ENCODE measurements around the gene KYNU. TPM values are rescaled to one million over a fixed set of nuclear protein-coding genes. Genes with fewer than 3 reads are reported as not detected.
A peak's percentile ranks its signal among the peaks of the same experiment; 100 is the strongest.

KYNU gene
- total RNA-seq, 1 experiment from 2014 or later, result 0.75 TPM

DNA sequence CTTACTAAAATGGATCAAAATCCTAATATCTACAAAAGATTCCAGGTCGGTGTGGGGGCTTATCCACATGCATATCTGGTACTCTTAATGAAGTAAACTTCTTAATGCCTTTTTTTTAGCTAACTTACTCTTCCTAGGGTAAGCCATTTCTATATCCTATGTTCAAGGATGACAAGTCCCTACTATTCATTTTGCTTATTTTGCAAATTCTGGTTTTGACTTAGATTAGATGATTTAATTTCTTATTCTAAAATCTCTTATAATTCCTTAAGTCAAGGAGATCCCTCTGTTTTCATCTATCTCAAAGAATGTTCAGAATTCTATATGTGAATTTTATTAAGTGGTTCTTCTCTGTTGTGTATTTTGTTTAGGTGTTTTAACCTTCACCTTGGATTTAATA, 79.7 kb downstream of the KYNU start:
- Histone ChIP-seq H3K4me2 (ENCODE audit: low read depth, low read length, poor library complexity, severe bottlenecking) (no peak overlapping the region), H3K27me3 (ENCODE audit: low read length) (no peaks in the 10 kb centered on the region), H3K9me2 (replicated peaks; ENCODE audit: insufficient read depth, low read length) (no peaks in the 10 kb centered on the region), H2AFZ (ENCODE audit: low read length) (no peak overlapping the region), H4K20me1 (ENCODE audit: insufficient read depth, low read depth, low read length) (no peaks in the 10 kb centered on the region), H3K9me3 (ENCODE audit: low read length) (no peaks in the 10 kb centered on the region), H3K4me3 (ENCODE audit: low read length) (no peak overlapping the region), H3K36me3 (ENCODE audit: insufficient read depth, low read length) (no peaks in the 10 kb centered on the region), H3K4me1 (ENCODE audit: low read length) (no peaks in the 10 kb centered on the region), H3K9ac (ENCODE audit: low read length) (no peak overlapping the region), H3K27ac (ENCODE audit: low read length) (no peak overlapping the region), H3K79me2 (ENCODE audit: low read length) (no peaks in the 10 kb centered on the region)
- DNase-seq, result no peak

DNA sequence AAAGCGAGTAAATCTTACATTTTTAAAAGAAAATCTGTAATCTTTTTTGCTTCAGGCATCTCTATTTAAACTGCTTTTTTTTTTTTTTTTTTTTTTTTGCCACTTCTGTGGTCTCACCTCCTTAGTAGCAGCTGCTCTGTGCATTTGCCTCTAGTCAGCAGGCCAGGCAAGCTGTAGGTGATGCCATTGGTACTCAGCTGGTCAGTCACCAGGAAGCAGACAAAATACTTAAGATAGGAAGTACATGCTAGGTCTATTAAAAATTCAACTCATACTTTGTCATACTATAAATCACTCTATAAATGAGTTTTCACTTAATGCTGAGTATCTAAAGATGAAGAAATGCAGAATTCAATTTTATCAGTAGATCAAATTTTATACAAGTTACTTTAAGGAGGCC, 83.7 kb downstream of the KYNU start:
- Histone ChIP-seq H3K79me2 (ENCODE audit: low read length) (no peaks in the 10 kb centered on the region), H3K36me3 (ENCODE audit: insufficient read depth, low read length) (no peaks in the 10 kb centered on the region), H3K9me3 (ENCODE audit: low read length) (no peaks in the 10 kb centered on the region), H3K4me2 (ENCODE audit: low read depth, low read length, poor library complexity, severe bottlenecking) (no peak overlapping the region), H3K4me1 (ENCODE audit: low read length) (no peaks in the 10 kb centered on the region), H2AFZ (ENCODE audit: low read length) (no peak overlapping the region), H4K20me1 (ENCODE audit: insufficient read depth, low read depth, low read length) (no peaks in the 10 kb centered on the region), H3K9me2 (replicated peaks; ENCODE audit: insufficient read depth, low read length) (no peaks in the 10 kb centered on the region), H3K27me3 (ENCODE audit: low read length) (peaks cover 3% of the 10 kb centered on the region; the same call in 1 of the 2 replicates), H3K4me3 (ENCODE audit: low read length) (no peak overlapping the region), H3K9ac (ENCODE audit: low read length) (no peak overlapping the region), H3K27ac (ENCODE audit: low read length) (no peak overlapping the region)
- DNase-seq, result no peak

DNA sequence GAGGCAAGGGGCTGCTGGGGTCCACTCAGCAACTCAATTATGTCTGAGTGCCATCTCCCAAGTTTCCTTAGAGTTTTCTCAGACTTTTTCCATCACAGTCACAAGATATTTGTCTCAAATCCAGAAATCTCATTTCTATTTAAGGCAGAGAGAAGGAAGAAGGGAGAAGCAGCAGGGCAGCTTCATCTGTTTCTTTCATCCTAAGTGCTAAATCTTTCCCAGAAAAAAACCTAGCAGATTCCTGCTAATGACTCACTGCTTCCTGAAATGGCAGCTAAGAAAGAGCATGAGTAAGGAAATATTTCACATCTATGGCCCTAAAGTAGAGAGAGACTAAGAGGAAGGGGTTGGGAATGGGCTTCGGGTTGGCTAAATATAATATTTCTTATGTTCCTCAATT, 88.0 kb downstream of the KYNU start:
- H3K27me3 ChIP-seq (ENCODE audit: low read length), result peaks cover 3% of the 10 kb centered on the region; the same call in 1 of the 2 replicates
- H3K4me1 ChIP-seq (ENCODE audit: low read length), result no peaks in the 10 kb centered on the region
- no peak overlapping the region for H3K4me3 ChIP-seq (ENCODE audit: low read length)
- H3K9me3 ChIP-seq (ENCODE audit: low read length), result no peaks in the 10 kb centered on the region
- no peak overlapping the region for H3K4me2 ChIP-seq (ENCODE audit: low read depth, low read length, poor library complexity, severe bottlenecking)
- H4K20me1 ChIP-seq (ENCODE audit: insufficient read depth, low read depth, low read length), result no peaks in the 10 kb centered on the region
- no peak overlapping the region for H3K27ac ChIP-seq (ENCODE audit: low read length)
- no peak overlapping the region for H2AFZ ChIP-seq (ENCODE audit: low read length)
- no peaks in the 10 kb centered on the region for H3K9me2 ChIP-seq (replicated peaks; ENCODE audit: insufficient read depth, low read length)
- DNase-seq, result no peak
- H3K79me2 ChIP-seq (ENCODE audit: low read length), result no peaks in the 10 kb centered on the region
- no peak overlapping the region for H3K9ac ChIP-seq (ENCODE audit: low read length)
- no peaks in the 10 kb centered on the region for H3K36me3 ChIP-seq (ENCODE audit: insufficient read depth, low read length)

DNA sequence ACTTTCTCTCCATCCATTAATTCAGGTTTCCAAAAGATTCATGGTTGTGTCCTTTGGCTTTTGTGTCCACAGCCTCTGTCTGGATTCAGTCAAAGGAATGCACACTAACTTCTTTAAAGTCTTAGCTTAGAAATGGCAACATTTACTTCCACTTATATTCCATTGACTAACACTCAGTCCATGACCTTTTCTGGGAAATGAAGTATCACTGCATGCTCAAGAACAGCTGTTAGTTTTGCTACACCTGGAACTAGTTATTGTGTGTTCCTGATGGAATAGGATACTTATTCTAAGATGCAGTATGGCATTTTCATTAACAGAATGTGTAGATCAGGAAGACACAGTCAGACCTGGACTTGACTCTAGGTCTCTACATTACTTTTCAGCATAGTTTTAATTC, 88.8 kb downstream of the KYNU start:
- no peak overlapping the region for H3K4me2 ChIP-seq (ENCODE audit: low read depth, low read length, poor library complexity, severe bottlenecking)
- no peak for DNase-seq
- no peak overlapping the region for H3K9ac ChIP-seq (ENCODE audit: low read length)
- H3K27ac ChIP-seq (ENCODE audit: low read length), result no peak overlapping the region
- H3K27me3 ChIP-seq (ENCODE audit: low read length), result peaks cover 3% of the 10 kb centered on the region; the same call in 1 of the 2 replicates
- no peaks in the 10 kb centered on the region for H3K79me2 ChIP-seq (ENCODE audit: low read length)
- H3K4me1 ChIP-seq (ENCODE audit: low read length), result no peaks in the 10 kb centered on the region
- H3K9me3 ChIP-seq (ENCODE audit: low read length), result no peaks in the 10 kb centered on the region
- no peaks in the 10 kb centered on the region for H3K36me3 ChIP-seq (ENCODE audit: insufficient read depth, low read length)
- no peaks in the 10 kb centered on the region for H3K9me2 ChIP-seq (replicated peaks; ENCODE audit: insufficient read depth, low read length)
- H3K4me3 ChIP-seq (ENCODE audit: low read length), result no peak overlapping the region
- no peaks in the 10 kb centered on the region for H4K20me1 ChIP-seq (ENCODE audit: insufficient read depth, low read depth, low read length)
- no peak overlapping the region for H2AFZ ChIP-seq (ENCODE audit: low read length)

DNA sequence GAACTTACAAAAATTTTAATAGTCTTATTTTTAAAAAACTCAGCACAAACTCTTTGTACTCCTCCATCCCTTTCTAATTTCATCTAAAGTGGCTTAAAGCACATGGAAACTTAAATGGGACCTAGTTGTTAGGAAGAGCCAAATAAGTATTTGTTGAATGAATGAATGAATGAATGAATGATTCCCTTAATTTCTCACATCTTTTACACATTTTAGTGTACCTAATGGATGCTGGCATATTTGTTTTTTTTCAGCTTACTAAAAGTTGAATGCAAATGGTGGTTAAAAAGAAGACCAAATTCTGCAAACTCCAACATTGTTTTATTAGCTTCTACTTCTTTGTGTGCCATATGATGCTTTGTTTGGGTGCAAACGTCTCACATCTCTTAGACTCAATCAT, 89.6 kb downstream of the KYNU start:
- Histone ChIP-seq H3K27ac (ENCODE audit: low read length) (no peak overlapping the region), H3K36me3 (ENCODE audit: insufficient read depth, low read length) (no peaks in the 10 kb centered on the region), H4K20me1 (ENCODE audit: insufficient read depth, low read depth, low read length) (no peaks in the 10 kb centered on the region), H3K4me2 (ENCODE audit: low read depth, low read length, poor library complexity, severe bottlenecking) (no peak overlapping the region), H3K27me3 (ENCODE audit: low read length) (peaks cover 3% of the 10 kb centered on the region; the same call in 1 of the 2 replicates), H2AFZ (ENCODE audit: low read length) (no peak overlapping the region), H3K9ac (ENCODE audit: low read length) (no peak overlapping the region), H3K9me2 (replicated peaks; ENCODE audit: insufficient read depth, low read length) (no peaks in the 10 kb centered on the region), H3K79me2 (ENCODE audit: low read length) (no peaks in the 10 kb centered on the region), H3K4me1 (ENCODE audit: low read length) (no peaks in the 10 kb centered on the region), H3K4me3 (ENCODE audit: low read length) (no peak overlapping the region), H3K9me3 (ENCODE audit: low read length) (no peaks in the 10 kb centered on the region)
- no peak for DNase-seq

DNA sequence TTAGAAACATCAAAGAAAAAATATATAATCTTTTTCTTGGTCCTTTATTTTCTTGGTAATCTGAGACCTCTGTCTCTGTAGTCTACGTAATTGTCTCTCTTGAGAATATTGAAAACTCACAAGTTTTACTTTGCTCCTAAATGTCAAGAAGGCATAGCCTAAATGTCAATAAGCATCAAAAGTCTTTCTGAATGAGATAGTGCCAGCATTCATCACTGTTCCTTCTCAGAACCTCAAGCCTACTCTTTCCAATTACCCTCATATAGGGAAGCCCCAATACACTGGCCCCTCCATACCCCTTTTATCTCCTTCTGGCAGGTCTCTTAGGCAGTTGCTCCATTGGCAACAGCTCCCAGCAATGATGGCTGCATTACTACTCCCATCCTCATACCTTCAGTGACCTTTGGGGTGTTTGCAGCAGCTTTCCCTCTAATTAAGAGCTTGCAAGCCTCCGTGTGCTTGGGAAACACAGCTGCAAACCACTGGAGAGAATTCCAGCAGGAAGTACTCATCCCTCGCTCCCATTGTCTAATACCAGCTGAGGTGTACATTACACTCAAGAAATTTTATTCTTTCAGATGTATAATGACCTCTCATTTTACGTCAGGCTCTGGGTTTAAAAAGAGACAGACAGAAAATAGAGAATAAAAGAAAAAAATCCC, 95.8 kb downstream of the KYNU start:
- H3K79me2 ChIP-seq (ENCODE audit: low read length), result no peaks in the 10 kb centered on the region
- no peak overlapping the region for H3K27ac ChIP-seq (ENCODE audit: low read length)
- DNase-seq, result no peak
- H3K9me3 ChIP-seq (ENCODE audit: low read length), result no peaks in the 10 kb centered on the region
- no peaks in the 10 kb centered on the region for H3K9me2 ChIP-seq (replicated peaks; ENCODE audit: insufficient read depth, low read length)
- no peaks in the 10 kb centered on the region for H4K20me1 ChIP-seq (ENCODE audit: insufficient read depth, low read depth, low read length)
- no peak overlapping the region for H3K4me2 ChIP-seq (ENCODE audit: low read depth, low read length, poor library complexity, severe bottlenecking)
- H2AFZ ChIP-seq (ENCODE audit: low read length), result no peak overlapping the region
- H3K36me3 ChIP-seq (ENCODE audit: insufficient read depth, low read length), result no peaks in the 10 kb centered on the region
- H3K9ac ChIP-seq (ENCODE audit: low read length), result no peak overlapping the region
- H3K27me3 ChIP-seq (ENCODE audit: low read length), result no peaks in the 10 kb centered on the region
- no peak overlapping the region for H3K4me3 ChIP-seq (ENCODE audit: low read length)
- peaks cover 18% of the 10 kb centered on the region for H3K4me1 ChIP-seq (ENCODE audit: low read length)

DNA sequence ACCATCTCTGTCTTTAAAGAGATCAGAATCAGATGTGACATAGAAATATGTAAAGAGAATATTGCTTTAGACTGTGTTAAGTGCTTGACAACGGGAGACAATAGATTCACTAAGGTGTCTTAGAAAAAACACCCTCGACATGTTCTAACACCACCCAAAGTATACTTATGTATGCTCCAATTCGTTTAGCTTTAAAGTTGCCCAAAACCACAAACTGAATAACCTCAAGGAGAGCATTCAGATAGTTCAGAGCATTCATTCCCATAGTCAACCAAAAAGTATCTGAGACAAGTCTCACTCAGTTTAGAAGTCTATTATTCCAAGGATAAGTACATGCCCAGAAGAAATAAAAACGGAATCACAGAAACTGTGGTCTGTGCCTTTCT, 96.4 kb downstream of the KYNU start:
- H3K4me1 ChIP-seq (ENCODE audit: low read length), result peaks cover 18% of the 10 kb centered on the region
- H2AFZ ChIP-seq (ENCODE audit: low read length), result no peak overlapping the region
- H3K9me3 ChIP-seq (ENCODE audit: low read length), result no peaks in the 10 kb centered on the region
- H3K79me2 ChIP-seq (ENCODE audit: low read length), result no peaks in the 10 kb centered on the region
- H3K9ac ChIP-seq (ENCODE audit: low read length), result no peak overlapping the region
- H3K27me3 ChIP-seq (ENCODE audit: low read length), result no peaks in the 10 kb centered on the region
- H3K9me2 ChIP-seq (replicated peaks; ENCODE audit: insufficient read depth, low read length), result no peaks in the 10 kb centered on the region
- H3K27ac ChIP-seq (ENCODE audit: low read length), result no peak overlapping the region
- no peak for DNase-seq
- no peak overlapping the region for H3K4me2 ChIP-seq (ENCODE audit: low read depth, low read length, poor library complexity, severe bottlenecking)
- H3K4me3 ChIP-seq (ENCODE audit: low read length), result no peak overlapping the region
- H4K20me1 ChIP-seq (ENCODE audit: insufficient read depth, low read depth, low read length), result no peaks in the 10 kb centered on the region
- H3K36me3 ChIP-seq (ENCODE audit: insufficient read depth, low read length), result no peaks in the 10 kb centered on the region

DNA sequence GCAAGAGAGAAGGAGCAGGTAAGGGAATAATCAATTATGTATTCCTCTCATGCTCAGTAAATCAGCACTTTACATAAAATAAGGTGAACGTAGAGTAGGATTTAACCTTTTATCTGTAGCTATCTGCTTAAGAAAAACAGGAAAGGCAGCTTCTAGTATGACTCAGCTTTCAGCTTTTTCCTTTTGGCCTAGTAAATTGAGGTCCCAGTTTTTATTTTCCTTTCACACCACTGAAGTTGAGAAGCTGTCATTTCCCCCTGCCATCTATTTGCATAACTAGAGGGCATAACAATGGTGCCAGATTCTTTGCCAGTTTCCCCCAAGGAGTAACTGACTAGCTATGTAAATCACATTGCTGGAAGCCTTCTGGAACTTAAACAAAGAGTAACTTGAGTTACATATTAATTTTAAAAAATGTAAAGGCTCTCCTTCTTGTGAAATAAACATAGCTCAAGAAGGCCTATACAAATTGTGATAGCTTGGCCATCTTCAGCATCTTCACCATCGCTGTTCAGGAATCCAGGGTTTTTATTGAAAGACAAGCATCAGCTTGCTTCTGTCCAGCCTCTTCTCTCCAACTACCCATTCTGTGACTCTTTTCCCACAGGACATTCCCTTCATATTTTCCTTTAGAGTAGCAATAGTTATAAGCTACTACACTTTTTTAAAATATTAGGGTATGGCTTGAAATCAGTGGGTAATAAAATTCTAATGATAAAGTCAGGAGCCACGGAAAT, 97.0 kb downstream of the KYNU start:
- peak overlapping the region; percentile 28 for H3K4me2 ChIP-seq (ENCODE audit: low read depth, low read length, poor library complexity, severe bottlenecking)
- H3K9ac ChIP-seq (ENCODE audit: low read length), result no peak overlapping the region
- no peaks in the 10 kb centered on the region for H3K9me2 ChIP-seq (replicated peaks; ENCODE audit: insufficient read depth, low read length)
- peaks cover 22% of the 10 kb centered on the region for H3K4me1 ChIP-seq (ENCODE audit: low read length)
- H3K4me3 ChIP-seq (ENCODE audit: low read length), result no peak overlapping the region
- H3K27me3 ChIP-seq (ENCODE audit: low read length), result no peaks in the 10 kb centered on the region
- H4K20me1 ChIP-seq (ENCODE audit: insufficient read depth, low read depth, low read length), result no peaks in the 10 kb centered on the region
- H3K36me3 ChIP-seq (ENCODE audit: insufficient read depth, low read length), result no peaks in the 10 kb centered on the region
- no peak overlapping the region for H3K27ac ChIP-seq (ENCODE audit: low read length)
- DNase-seq, result no peak
- no peaks in the 10 kb centered on the region for H3K9me3 ChIP-seq (ENCODE audit: low read length)
- H2AFZ ChIP-seq (ENCODE audit: low read length), result no peak overlapping the region
- no peaks in the 10 kb centered on the region for H3K79me2 ChIP-seq (ENCODE audit: low read length)
